Non-pigmented ciliary epithelial cell (primary cell): Measurements from ENCODE around the gene SHC2.
"Not testable (repeated sequence)": the region's sequence is repeated elsewhere in the genome, so short reads cannot be mapped to it uniquely, and the experiment has no call there.

ENCODE experiments used
- DNase-seq: peaks from one replicate; pipeline ENCODE4 v3.0.0-alpha.2; 2010; ENCODE audit warnings: low read depth

The SHC2 gene

DNA sequence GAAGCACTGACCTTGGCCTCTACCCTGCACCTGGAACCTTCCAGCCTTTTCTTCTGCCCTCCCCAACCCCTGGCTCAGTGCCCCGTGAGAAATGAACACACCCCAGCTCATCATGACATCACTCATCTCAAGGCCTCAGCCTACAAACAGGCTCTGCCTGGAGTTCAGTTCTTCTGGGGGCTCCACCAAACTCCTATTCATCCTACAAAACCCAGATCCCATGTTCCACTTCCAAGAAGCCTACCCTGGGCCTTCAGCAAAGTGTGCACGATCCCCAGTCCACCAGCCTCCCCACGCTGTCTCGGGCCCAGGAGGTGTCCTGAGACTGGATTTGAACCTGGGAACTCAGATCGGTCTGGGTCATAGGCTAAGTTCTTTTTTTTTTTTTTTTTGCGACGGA lies 9.0 kb upstream of the SHC2 start:
- DNase-seq, result no peak

DNA sequence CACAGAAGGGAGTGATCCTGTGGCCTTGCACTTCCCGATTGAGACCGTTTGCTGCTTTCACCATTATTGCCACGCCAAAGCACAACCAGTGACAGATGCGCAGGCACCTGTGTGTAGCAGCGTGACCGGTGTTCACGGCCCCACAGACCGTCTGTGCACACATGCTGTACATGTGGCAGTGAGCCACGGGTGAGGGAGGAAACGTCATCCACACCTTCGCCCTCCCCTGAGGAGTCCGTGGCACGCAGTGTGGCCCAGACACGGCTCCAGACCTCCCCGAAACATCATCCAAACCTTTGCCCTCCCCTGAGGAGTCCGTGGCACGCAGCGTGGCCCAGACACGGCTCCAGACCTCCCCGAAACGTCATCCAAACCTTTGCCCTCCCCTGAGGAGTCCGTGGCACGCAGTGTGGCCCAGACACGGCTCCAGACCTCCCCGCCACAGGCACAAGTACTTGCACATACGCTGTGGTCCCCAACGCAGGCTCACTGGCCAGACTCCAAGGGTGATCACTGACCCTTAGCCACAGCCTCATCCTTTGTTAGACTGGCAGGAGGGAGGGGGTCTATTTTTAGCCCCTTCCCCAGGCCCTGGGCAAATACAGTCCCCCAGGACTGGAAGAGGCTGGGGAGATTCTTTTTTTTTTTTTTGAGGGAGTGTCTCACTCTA lies 7.9 kb upstream of the SHC2 start:
- DNase-seq, result no peak

DNA sequence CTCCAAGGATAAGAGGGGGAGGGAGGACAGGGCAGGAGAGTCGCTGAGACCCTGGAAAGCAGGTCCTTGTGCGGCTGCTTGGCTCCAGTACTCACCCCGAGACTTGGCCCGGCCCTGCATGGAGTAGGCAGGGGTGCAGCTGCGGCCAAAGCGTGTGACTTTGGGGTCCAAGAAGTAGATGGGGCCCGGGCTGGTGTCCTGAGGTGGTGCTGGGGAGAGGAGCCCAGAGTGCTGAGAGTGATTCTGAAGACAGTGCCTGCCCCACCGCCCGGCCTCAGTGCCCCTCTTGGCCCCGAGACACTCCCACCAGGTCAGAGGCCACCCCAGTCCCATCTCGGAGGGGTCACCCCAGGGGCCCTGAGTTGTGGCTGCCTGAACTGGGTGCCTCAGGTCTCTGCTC lies 6.7 kb upstream of the SHC2 start:
- no peak for DNase-seq

DNA sequence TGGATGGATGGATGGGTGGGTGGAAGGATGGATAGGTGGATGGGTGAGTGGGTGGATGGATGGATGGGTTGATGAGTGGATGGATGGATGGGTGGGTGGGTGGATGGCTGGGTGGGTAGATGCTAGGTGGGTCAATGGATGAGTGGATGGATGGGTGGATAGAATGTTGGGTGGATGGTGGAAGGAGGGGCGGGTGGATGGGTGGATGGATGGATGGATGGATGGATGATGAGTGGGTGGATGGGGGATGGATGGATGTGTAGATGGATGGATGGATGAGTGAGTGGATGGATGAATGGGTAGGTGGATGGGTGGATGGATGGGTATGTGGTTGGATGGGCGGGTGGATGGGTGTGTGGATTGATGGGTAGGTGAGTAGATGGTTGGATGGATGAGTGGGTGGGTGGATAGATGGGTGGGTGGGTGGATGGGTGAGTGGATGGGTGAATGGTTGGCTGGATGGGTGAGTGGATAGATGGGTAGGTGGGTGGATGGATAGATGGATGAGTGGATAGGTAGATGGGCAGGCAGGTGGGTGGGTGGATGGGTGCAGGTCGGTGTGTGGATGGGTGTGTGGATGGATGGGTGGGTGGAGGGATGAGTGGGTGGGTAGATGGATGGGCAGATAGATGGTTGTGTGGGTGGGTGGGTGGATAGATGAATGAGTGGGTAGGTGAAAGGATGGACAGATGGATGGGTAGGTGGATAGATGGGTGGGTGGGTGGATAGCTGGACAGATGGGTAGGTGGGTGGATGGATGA lies 4.4 kb upstream of the SHC2 start:
- DNase-seq, result no peak

DNA sequence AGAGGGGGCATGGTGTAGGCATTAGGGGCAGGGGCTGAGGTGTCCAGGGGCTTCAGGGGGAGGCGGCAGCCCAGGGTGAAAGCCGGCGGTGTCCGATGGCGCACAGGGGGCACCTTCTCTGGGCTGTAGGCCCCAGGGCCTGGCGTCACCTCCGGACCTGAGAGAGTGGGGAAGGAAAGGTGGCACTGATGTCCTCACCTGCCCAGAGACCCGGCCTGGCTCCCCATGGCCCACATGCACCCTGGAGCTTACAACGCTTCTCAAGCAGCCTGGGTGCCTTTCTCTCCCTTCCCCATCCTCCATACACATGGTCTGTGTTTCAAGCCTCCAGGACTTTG lies 3.3 kb upstream of the SHC2 start:
- no peak for DNase-seq

DNA sequence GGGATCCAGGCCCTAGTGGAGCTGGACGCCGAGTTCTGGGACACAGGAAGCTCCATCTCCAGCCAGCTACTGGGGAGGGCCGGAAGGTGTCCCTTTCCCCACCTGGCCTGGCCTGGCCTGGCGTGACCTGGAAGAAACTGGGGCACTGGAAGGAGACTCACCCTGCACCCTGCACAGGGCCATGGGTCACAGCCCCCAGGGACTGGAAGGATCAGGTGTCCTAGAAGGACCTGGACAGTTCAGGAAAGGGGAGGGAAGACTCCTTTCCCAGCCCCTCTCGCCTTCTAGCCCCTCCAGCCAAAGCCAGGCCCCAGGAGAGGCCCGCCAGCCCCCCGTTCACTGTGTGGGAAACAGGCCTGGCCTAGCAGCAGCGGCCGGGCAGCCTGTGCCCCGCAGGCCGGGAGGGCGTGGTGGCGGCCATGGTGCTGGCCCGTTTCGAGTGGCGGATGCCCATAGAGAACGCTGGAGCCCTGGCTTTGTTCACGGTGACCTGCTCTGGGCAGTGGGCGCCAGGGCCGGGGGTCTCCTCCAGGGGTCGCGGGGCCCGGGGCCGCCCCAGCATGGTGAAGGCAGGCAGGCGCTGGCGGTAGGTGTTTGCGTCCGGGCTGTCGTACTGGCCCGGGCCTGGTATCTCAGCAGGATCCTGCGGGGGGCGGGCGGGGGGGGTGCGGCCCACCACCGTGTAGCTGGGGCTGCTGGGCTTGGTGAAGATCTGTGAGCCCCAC lies 2.8 kb upstream of the SHC2 start:
- no peak for DNase-seq

DNA sequence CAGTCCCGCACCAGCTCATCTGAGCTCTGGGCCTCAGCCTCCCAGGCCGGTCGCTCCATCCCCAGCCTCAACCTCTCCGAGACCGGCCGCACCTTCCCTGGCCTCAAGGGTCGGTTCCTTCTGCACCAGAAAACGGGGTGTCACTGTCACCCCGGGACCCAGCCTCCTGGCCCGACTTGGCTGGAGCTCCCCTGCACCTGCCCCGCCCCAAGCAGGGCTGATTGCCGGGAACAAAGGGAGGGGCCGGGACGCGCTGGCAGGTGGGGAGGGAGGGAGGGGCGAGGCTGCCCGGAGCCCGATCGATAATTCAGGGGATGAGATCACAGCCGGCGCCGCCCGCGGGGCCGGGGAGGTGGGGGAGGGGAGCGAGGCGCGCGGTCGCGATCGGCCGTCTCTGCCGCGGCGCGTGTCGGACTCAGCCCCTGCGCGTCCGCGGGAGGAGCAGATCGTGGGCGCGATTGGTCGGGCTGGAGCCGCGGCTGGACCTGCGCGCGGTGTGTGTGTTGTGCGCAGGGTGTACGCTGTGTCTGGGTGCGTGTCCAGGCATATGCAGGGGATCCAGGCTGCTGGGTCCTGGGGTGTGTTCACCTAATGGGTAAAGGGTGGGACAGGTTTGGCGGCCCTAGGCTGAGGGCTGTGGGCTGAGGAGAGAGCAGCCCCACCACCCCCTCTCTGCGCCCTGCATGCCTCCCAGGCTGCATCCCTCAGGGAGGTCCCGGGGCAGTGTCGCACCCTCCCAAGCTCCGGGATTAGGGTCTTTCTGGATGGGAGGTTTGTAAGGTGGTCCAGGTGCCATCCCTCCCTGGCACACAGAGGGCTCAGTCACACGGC lies 1.1 kb upstream of the SHC2 start:
- DNase-seq, result no peak

DNA sequence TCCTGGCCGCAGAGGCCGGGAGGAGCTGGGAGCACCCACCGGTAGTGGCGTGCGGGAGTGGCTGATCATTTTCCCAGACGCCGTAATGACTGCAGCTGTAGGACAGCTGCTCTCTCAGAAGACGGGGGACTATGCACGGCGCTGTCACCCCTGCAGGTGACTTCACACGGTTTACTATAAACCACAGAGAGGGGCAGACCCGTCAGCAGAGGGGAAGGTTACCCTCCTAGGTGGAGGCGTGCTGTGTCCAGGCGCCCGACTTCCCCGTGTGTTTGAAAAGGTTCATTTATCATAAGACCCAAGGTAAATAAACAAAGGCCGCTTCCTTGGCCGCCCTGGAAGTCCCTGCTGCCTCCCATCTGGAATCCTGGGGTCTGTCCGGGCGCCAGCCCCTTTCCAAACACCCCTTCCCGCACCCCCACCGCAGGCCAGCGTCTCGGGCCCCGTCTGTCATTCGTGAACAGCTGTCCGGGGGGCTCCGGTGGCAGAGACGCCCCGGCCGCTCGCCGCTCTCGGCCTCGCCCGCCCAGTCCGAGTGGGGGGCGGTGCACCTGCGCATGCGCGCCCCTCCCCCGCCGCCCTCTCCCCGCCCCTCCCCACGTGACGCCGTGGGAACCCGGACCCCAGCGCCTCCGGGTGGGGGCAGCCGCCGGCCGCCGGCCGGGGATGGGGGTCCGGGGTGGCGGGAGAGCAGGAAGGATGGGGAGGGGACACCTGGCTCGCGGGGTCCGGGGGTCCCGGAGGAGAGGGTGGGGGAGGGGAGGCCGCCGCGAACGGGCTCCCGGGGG lies 915 bp downstream of the SHC2 start:
- no peak for DNase-seq

DNA sequence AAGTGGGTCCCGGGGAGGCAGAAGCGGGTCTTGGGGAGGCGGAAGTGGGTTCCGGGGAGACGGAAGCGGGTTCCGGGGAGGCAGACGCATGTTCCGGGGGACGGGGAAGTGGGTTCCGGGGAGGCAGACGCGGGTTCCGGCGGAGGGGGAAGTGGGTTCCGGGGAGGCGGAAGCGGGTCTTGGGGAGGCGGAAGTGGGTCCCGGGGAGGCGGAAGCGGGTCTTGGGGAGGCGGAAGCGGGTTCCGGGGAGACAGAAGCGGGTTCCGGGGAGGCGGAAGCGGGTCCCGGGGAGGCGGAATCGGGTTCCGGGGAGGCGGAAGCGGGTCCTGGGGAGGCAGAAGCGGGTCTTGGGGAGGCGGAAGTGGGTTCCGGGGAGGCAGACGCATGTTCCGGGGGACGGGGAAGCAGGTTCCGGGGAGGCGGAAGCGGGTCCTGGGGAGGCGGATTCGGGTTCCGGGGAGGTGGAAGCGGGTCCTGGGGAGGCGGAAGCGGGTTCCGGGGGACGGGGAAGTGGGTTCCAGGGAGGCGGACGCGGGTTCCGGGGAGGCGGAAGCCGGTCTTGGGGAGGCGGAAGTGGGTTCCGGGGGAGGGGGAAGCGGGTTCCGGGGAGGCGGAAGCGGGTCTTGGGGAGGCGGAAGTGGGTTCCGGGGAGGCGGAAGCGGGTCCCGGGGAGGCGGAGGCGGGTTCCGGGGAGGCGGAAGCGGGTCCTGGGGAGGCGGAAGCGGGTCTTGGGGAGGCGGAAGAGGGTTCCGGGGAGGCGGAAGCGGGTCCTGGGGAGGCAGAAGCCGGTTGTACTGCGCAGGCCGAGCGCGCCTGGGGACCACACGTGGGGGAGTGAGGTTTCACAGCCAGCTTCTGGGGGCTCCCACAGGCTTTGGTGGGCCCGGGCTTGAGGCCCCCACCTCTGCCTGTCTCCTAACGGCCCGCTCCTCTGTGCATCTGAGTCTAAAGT lies 2.5 kb downstream of the SHC2 start:
- DNase-seq, result no peak

DNA sequence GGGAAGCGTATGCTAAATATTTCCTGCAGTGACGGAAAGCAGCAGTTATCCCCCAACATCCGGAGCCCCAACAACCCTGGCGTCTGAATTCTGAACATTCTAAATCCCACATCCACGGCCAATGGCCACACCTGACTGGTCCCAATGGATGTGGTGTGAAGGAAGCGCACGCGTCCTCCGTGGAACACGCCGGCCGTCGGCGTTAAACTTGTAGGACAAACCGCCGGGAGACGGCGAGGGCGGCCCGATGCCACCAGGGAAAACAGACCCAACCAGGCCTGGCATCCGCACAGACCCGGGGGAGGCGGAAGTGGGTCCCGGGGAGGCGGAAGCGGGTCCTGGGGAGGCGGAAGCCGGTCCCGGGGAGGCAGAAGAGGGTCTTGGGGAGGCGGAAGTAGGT lies 3.2 kb downstream of the SHC2 start:
- no peak for DNase-seq

DNA sequence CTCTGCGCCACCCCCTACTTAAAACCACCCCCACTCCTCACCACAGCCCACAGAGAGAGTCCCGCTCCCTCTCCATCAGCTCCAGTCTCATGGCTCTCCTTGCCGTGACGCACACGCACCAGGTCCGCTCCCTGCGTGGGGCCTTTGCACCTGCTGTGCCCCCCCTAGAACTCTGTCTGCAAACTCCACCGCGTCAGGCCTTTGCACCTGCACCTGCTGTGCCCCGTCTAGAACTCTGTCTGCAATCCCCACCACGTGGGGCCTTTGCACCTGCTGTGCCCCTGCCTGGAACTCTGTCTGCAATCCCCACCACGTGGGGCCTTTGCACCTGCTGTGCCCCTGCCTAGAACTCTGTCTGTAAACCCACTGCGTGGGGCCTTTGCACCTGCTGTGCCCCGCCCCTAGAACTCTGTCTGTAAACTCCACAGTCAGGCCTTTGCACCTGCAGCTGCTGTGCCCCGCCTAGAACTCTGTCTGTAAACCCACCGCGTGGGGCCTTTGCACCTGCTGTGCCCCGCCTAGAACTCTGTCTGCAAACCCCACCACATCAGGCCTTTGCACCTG lies 4.2 kb downstream of the SHC2 start:
- no peak for DNase-seq

DNA sequence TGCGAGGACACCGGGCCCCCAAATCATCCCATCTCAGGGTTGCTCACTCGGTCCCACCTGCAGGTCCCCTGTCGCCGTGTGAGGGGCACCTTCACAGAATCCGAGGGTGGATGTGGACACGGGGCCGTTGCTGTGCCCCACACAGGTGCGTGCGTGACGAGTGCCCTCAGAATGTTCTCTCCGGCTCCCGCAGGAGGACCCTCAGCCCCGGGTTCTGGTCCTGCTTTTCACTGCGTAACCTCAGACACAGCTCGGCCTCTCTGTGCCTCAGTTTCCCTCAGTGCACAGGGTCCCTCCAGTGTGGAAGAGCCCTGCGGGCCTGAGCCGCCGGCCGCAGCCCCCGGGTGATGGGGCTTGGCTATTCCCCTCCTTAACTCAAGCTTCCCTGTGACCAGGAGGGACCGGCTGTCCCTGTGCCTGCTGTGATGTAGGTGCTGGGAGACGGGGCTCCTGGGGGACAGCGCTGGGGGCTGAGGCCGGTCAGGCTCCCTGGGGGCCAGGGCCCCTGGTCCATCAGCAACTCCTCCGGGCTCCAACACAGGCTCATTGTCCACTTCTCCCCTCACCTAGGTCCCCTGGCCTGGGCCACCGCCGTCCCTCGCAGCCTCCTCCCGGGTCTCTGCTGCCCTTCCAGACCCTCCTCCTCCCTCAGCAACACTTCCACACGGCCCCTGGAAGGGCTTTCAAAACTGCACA lies 4.8 kb downstream of the SHC2 start:
- no peak for DNase-seq

DNA sequence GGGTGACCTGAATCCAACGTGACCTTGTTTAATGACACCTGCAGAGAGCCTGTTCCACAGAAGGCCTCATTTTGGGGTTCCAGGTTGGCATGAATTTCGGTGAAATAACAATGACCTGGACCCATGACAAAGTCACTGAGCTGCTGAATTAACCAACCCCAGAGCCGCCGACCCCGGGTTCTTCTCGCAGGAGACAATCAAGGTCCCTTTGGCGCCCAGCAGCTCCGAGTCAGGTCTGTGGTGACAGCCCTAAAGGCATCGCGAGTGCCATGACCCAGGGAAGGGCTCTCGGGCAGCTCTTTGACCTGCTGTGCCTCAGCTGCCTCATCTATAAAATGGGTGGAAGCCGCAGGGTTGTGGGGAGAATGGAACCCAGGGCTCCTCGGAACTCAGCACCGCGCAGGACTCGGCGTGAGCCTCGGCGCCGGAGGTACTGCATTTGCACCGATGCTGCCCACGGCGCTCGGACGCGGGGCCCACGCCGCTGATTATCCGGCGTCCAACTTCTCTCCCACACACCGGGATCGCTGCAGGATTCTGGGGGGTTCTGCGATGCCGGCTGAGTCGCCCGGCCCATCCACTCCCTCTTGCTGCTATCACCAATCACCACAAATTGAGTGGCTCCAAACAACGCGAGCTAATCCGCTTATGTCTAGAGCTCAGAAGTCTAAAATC lies 5.7 kb downstream of the SHC2 start:
- DNase-seq, result no peak

DNA sequence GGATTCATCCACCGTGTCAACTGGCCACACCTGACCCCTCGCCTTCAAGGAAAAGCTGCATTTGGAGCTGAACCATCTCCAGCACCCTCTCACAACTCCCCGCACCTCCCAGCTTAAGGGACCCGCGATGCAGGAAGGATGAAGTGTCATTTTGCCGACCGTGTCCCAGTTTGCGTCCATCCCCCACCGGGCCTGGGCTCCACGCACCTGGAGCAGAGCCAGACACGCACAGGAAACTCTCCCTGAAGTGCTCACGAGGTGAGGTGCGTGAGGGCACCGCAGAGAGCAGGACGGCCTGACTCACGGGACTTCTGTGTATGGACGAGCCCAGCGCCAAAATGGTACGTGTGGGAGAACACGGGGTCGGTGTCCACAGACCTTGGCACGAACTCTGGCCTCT lies 7.2 kb downstream of the SHC2 start:
- no peak for DNase-seq

DNA sequence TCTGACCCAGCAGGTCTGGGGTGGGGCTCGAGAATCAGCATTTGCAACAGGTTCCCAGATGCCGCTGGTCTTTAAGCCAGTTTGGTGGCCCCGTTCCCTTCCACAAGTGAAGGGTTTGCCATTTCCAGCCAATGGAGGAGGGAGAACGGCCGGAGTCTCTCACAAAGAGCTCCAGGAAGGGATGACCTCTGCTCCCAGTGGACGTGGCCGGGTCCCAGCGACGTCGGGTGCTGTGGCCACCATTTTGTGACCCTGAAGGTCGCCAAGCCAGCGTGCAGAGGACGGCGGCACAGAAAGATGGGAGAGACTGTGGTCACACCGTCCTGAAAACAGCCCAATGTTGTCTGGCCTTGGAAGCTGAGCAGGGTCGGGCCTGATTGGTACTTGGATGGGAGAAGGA lies 8.0 kb downstream of the SHC2 start:
- no peak for DNase-seq

DNA sequence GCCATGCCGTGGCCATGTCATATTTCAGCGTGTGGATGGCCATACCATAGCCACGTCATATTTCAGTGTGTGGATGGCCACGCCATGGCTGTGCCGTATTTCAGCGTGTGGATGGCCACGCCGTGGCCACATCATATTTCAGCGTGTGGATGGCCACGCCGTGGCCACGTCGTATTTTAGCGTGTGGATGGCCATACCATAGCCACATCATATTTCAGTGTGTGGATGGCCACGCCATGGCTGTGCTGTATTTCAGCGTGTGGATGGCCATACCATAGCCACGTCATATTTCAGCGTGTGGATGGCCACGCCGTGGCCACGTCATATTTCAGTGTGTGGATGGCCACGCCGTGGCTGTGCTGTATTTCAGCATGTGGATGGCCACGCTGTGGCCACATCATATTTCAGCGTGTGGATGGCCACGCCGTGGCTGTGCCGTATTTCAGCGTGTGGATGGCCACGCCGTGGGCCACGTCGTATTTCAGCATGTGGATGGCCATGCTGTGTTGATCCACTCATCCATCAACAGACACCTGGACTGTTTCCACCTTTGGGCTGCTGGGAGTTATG lies 9.8 kb downstream of the SHC2 start:
- DNase-seq, result not testable (repeated sequence)

DNA sequence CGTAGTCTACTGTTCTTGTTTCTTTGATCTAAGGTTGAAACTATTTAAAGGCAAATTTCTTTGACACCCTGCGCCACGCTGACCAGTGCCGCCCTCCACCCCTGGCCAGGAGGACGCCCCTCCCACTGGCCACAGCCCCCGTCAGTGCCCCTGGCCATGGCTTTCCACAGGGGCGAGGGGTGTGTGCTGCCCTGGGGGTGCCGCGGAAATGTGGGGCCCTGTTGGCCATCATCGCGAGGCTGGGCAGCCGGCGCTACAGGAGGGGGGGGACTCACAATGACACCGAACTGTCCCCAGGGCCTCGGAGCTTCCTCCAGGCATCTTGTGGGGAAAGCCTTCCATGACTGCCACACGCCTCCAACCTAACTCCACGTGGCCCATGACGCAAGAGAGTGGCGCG lies 10.9 kb downstream of the SHC2 start:
- no peak for DNase-seq

DNA sequence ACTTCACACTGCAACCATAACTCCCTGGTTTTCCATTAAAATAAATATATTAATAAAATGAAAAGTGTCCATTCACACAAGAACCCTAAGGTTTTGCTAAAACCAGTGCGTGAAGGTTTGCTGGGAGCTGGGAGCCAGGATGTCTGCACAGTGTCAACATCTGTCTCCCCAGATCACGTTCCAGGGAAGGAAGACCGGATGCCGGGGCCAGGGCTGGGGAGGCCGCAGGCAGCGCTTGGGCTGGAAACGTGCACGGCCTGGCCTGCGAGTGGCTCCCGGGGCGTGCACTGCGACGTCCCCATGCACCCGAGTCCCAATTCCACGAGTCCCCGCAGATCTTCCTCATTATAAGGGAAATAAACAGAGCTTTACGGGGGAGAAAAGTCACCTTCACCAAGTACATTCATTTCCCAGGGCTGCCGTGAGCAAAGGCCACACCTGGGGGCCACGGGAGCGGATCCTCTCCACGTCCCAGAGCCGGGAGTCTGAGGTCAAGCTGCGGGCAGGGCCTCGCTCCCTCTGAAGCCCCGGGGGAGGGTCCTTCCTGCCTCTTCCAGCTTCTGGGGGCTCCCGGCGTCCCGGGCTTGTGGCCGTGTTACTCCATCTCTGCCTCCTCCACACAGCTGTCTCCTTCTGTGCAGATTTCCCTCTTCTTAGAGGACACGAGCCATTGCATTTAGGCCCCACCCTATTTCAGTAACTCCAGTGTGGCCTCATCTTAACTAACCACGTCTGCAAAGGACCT lies 12.8 kb downstream of the SHC2 start:
- no peak for DNase-seq
